HEK293T (cell line): Measurements from ENCODE around the gene SLC47A2.

Experiments
- ARNT ChIP-seq: fragments of 450-650 bp; IDR thresholded peaks from 2 replicates; pipeline ENCODE4 v1.6.1; 2017; ENCODE audit warnings: mild to moderate bottlenecking
- CTBP1 ChIP-seq: fragments of 450-650 bp; IDR thresholded peaks from 2 replicates; pipeline ENCODE4 v1.6.1; 2016; ENCODE audit warnings: borderline replicate concordance
- L3MBTL2 ChIP-seq: fragments of 450-650 bp; conservative IDR thresholded peaks from 2 replicates; pipeline ENCODE4 v1.6.1; 2016; ENCODE audit warnings: mild to moderate bottlenecking
- SP1 ChIP-seq: fragments of 450-650 bp; IDR thresholded peaks from 2 replicates; pipeline ENCODE4 v1.6.1; 2017
- SUZ12 ChIP-seq: fragments of 450-650 bp; IDR thresholded peaks from 2 replicates; pipeline ENCODE4 v1.6.1; 2016; ENCODE audit warnings: mild to moderate bottlenecking
- TARDBP ChIP-seq: fragments of 450-650 bp; IDR thresholded peaks from 2 replicates; pipeline ENCODE4 v1.6.1; 2016

DNA sequence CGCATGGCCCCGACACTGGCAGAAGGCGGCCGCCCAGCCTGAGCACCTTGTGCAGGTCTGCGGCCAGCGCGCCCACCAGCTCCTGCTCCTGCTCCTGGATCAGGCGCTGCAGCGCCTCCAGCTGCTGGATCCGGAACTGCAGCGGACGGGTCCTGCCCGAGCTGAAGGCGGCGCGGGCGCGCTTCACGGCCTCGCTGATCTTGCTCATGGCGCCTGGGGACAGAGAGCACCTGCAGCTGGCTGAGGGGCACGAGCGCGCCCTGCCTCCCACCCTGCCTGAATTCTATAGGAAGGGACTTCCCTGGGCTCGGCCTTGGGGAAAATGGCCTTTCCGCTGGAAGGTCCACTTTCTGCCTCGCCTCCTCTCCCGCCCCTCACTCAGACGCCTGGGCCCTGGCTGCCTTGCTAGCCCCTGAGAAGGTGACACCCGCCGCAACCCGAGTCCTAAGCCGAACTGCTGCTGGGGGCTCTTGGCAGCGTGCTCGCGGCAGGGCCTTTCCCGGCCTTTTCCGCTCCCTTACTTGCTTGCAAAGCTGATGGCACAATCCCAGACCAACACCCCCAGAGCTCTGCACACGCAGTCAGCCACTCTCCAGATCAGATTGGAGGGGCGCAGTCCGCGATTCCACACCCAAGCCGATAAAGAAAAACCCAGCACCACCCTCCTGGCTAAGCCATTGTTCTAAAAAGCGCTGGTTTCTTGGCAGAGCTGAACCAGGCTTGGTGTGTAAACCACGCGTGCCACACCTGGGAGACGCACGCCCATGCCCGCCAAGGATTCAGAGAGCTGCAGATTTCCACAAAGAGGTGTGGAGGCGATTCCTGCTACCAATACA lies 28.8 kb upstream of the SLC47A2 start:
- TF ChIP-seq CTBP1 (no peak), SP1 (no peak), TARDBP (no peak), ARNT (0 out of 2 replicates have a peak, but pooled peaks have one; percentile 37), SUZ12 (no peak), L3MBTL2 (peak; percentile 90)
